Neural cell (in vitro differentiated cells): ENCODE measurements around the gene RPL41. TPM values are rescaled to one million over a fixed set of nuclear protein-coding genes. Genes with fewer than 3 reads are reported as not detected.

Source experiments
- H2AFZ ChIP-seq: fragments of 200-600, 300-800 bp; sonication (generic), shearing (Covaris generic); 2 replicates; pipeline ENCODE4 v1.6.0; 2014; ENCODE audit warnings: low read depth, mild to moderate bottlenecking, antibody characterized with exemption, low read length, moderate library complexity
- H3F3A ChIP-seq: fragments of 200-600 bp; shearing (Covaris generic); 2 replicates; pipeline ENCODE4 v1.6.1; 2016; ENCODE audit warnings: mild to moderate bottlenecking, moderate library complexity, mixed read lengths, antibody characterized with exemption, low read length; ENCODE audit not compliant: insufficient read depth, poor library complexity, severe bottlenecking
- H3K27ac ChIP-seq: fragments of 200-600, 300-800 bp; sonication (generic), shearing (Covaris generic); 2 replicates; pipeline ENCODE4 v1.5.1; 2014; ENCODE audit warnings: mild to moderate bottlenecking, low read length, moderate library complexity
- H3K27me3 ChIP-seq: fragments of 300-800, 200-600 bp; sonication (generic), shearing (Covaris generic); 2 replicates; pipeline ENCODE4 v1.6.0; 2014; ENCODE audit warnings: mild to moderate bottlenecking, low read depth, low read length, moderate library complexity; ENCODE audit not compliant: insufficient read depth
- H3K36me3 ChIP-seq: fragments of 300-800, 200-600 bp; sonication (generic), shearing (Covaris generic); 2 replicates; pipeline ENCODE4 v1.5.1; 2014; ENCODE audit warnings: mild to moderate bottlenecking, antibody characterized with exemption, low read length, moderate library complexity; ENCODE audit not compliant: insufficient read depth
- H3K4me2 ChIP-seq: fragments of 300-800, 200-600 bp; sonication (generic), shearing (Covaris generic); 2 replicates; pipeline ENCODE4 v1.6.0; 2014; ENCODE audit warnings: mild to moderate bottlenecking, low read length
- H3K4me3 ChIP-seq: fragments of 300-800, 200-600 bp; sonication (generic), shearing (Covaris generic); 2 replicates; pipeline ENCODE4 v1.5.1; 2014; ENCODE audit warnings: mild to moderate bottlenecking, low read length, moderate library complexity
- H3K79me2 ChIP-seq: fragments of 200-600 bp; shearing (Covaris generic); replicated peaks from 2 replicates; pipeline ENCODE4 v1.6.0; 2014; ENCODE audit warnings: mild to moderate bottlenecking, low read length, moderate library complexity; ENCODE audit not compliant: insufficient read depth
- H3K9ac ChIP-seq: fragments of 300-800, 200-600 bp; sonication (generic), shearing (Covaris generic); 2 replicates; pipeline ENCODE4 v1.6.1; 2016; ENCODE audit warnings: mild to moderate bottlenecking, low read length, mixed read lengths
- H3K9me2 ChIP-seq: fragments of 200-600 bp; shearing (Covaris generic); 2 replicates; pipeline ENCODE4 v1.6.1; 2016; ENCODE audit warnings: mild to moderate bottlenecking, low read length, mixed read lengths; ENCODE audit not compliant: insufficient read depth
- H3K9me3 ChIP-seq: fragments of 200-600, 300-800 bp; sonication (generic), shearing (Covaris generic); 2 replicates; pipeline ENCODE4 v1.6.1; 2016; ENCODE audit warnings: mild to moderate bottlenecking, mixed run types, low read length, moderate library complexity, mixed read lengths
- H4K20me1 ChIP-seq: fragments of 200-600 bp; shearing (Covaris generic); 2 replicates; pipeline ENCODE4 v1.6.1; 2016; ENCODE audit warnings: mild to moderate bottlenecking, mixed run types; ENCODE audit not compliant: insufficient read depth
- CTCF ChIP-seq: fragments of 450-650 bp; IDR thresholded peaks from 2 replicates; pipeline ENCODE4 v1.5.1; 2014; ENCODE audit warnings: antibody characterized with exemption, mild to moderate bottlenecking, moderate library complexity; ENCODE audit not compliant: poor library complexity, severe bottlenecking
- EP300 ChIP-seq: fragments of 450-650 bp; conservative IDR thresholded peaks from 2 replicates; pipeline ENCODE4 v1.6.1; 2014; ENCODE audit warnings: antibody characterized with exemption, mild to moderate bottlenecking, moderate library complexity; ENCODE audit not compliant: poor library complexity, severe bottlenecking
- EZH2 ChIP-seq: fragments of 200-600, 300-800 bp; shearing (Covaris generic), sonication (generic); IDR thresholded peaks from 2 replicates; pipeline ENCODE4 v1.6.1; 2014; ENCODE audit warnings: antibody characterized with exemption, low read length, borderline replicate concordance, mild to moderate bottlenecking; ENCODE audit not compliant: insufficient read depth, poor library complexity, severe bottlenecking
- MXI1 ChIP-seq: fragments of 450-650 bp; conservative IDR thresholded peaks from 2 replicates; pipeline ENCODE4 v1.6.1; 2014; ENCODE audit warnings: antibody characterized with exemption, mild to moderate bottlenecking; ENCODE audit not compliant: poor library complexity, severe bottlenecking
- POLR2AphosphoS5 ChIP-seq: IDR thresholded peaks from 2 replicates; pipeline ENCODE4 v1.6.1; 2012
- RAD21 ChIP-seq: fragments of 450-650 bp; conservative IDR thresholded peaks from 2 replicates; pipeline ENCODE4 v1.6.1; 2014; ENCODE audit warnings: antibody characterized with exemption, mild to moderate bottlenecking, moderate library complexity
- REST ChIP-seq: IDR thresholded peaks from 2 replicates; pipeline ENCODE4 v1.6.1; 2012; ENCODE audit warnings: borderline replicate concordance
- SMC3 ChIP-seq: fragments of 450-650 bp; conservative IDR thresholded peaks from 2 replicates; pipeline ENCODE4 v1.6.1; 2014; ENCODE audit warnings: antibody characterized with exemption, mild to moderate bottlenecking, moderate library complexity; ENCODE audit not compliant: poor library complexity
- TAF1 ChIP-seq: IDR thresholded peaks from 2 replicates; pipeline ENCODE4 v1.6.1; 2012; ENCODE audit warnings: low read depth
- polyA plus RNA-seq: library from polyadenylated mRNA; depleted of rRNA; stranded (reverse); fragments of >200 nt; gene quantifications from 2 replicates; pipeline ENCODE4 v1.2.3, GENCODE V29; 2014

RPL41 gene
- polyA plus RNA-seq, 1 donor from 2014 or later = 2,186 TPM

GRCh38 chr12:56099787-56100186 is 16.6 kb upstream of the RPL41 start:
- TF ChIP-seq REST (no peak), EZH2 (no peak), MXI1 (no peak), EP300 (no peak), RAD21 (no peak), SMC3 (no peak), POLR2AphosphoS5 (no peak), TAF1 (no peak), CTCF (no peak)
- Histone ChIP-seq H3K9ac (no peak overlapping the region), H4K20me1 (no peaks in the 10 kb centered on the region), H3K4me3 (no peak overlapping the region), H3K27ac (no peak overlapping the region), H3K4me2 (no peak overlapping the region), H3K36me3 (no peaks in the 10 kb centered on the region), H3F3A (no peaks in the 10 kb centered on the region), H3K9me3 (no peaks in the 10 kb centered on the region), H3K79me2 (peaks cover under 1% of the 10 kb centered on the region), H3K9me2 (no peaks in the 10 kb centered on the region), H3K27me3 (no peaks in the 10 kb centered on the region), H2AFZ (no peak overlapping the region)

GRCh38 chr12:56101045-56101444 is 15.4 kb upstream of the RPL41 start:
- no peaks in the 10 kb centered on the region for H3F3A ChIP-seq
- H3K79me2 ChIP-seq = peaks cover 14% of the 10 kb centered on the region
- H3K4me3 ChIP-seq = no peak overlapping the region
- H4K20me1 ChIP-seq = no peaks in the 10 kb centered on the region
- H3K9ac ChIP-seq = no peak overlapping the region
- H3K9me2 ChIP-seq = no peaks in the 10 kb centered on the region
- no peaks in the 10 kb centered on the region for H3K36me3 ChIP-seq
- no peak overlapping the region for H2AFZ ChIP-seq
- H3K4me2 ChIP-seq = no peak overlapping the region
- no peaks in the 10 kb centered on the region for H3K27me3 ChIP-seq
- no peaks in the 10 kb centered on the region for H3K9me3 ChIP-seq
- TF ChIP-seq POLR2AphosphoS5 (no peak), MXI1 (no peak), EP300 (no peak), TAF1 (no peak), REST (no peak), RAD21 (no peak), CTCF (no peak), SMC3 (no peak), EZH2 (no peak)
- H3K27ac ChIP-seq = no peak overlapping the region
